ENCODE results near the gene SUZ12. TPM values are rescaled to one million over a fixed set of nuclear protein-coding genes. Genes with fewer than 3 reads are reported as not detected.
"Not testable (repeated sequence)": the region's sequence is repeated elsewhere in the genome, so short reads cannot be mapped to it uniquely, and the experiment has no call there.

Gene SUZ12
- total RNA-seq, 1 experiment from 2014 or later, result 38.5 TPM

DNA sequence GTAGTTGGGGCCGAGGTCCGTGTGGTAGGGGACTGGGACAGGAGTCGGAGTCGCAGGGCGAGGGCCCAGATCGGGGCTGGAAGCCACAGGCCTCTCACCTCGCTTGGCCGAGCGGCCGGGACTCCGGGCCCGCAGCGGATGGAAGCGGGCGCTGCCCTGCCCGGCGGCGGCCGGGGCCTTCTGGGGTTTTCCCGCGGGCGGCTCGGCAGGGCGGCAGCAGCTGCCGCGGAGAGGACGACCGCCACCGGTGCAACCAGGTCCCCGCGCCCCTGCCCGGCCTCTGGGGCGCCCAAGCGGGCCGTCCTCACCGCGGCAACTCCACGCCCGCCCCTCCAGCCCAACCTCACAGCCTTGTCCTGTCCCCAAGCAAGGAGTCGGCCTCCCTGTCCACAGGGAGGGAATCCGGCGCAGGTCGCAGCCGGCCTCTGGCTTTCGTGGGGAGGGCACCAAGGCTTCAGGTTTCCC lies 19.7 kb upstream of the SUZ12 start:
- Histone ChIP-seq H3K27ac (ENCODE audit: insufficient read length, low read depth, low read length) (no peak overlapping the region), H4K5ac (ENCODE audit: insufficient read length, low read depth, low read length) (no peak overlapping the region), H4K8ac (replicated peaks; ENCODE audit: insufficient read length, low read depth, low read length) (no peak overlapping the region), H3K27me3 (ENCODE audit: insufficient read depth, low read length) (no peaks in the 10 kb centered on the region), H3K14ac (ENCODE audit: insufficient read depth, low read length) (no peak overlapping the region), H4K91ac (ENCODE audit: insufficient read length, low read depth, low read length) (no peak overlapping the region), H2BK15ac (ENCODE audit: low read depth, low read length) (no peak overlapping the region), H2AFZ (ENCODE audit: low read length) (no peak overlapping the region), H3K9ac (ENCODE audit: extremely low read depth, insufficient read length, low read length) (no peak overlapping the region), H3K79me1 (ENCODE audit: insufficient read depth, low read depth, low read length, poor library complexity, severe bottlenecking) (no peaks in the 10 kb centered on the region), H3K18ac (ENCODE audit: insufficient read length, low read depth, low read length) (no peak overlapping the region), H3K4ac (ENCODE audit: low read depth, low read length) (no peak overlapping the region), H3T11ph (ENCODE audit: low read length) (no peak overlapping the region), H3K79me2 (ENCODE audit: insufficient read depth, low read length) (no peaks in the 10 kb centered on the region), H3K4me1 (ENCODE audit: insufficient read depth, low read length) (no peaks in the 10 kb centered on the region), H2BK5ac (ENCODE audit: insufficient read length, low read length) (no peak overlapping the region), H2BK20ac (ENCODE audit: low read depth, low read length, poor library complexity, severe bottlenecking) (no peak overlapping the region), H3K23ac (ENCODE audit: insufficient read length, low read depth, low read length) (no peak overlapping the region), H3K4me2 (ENCODE audit: insufficient read depth, insufficient read length, low read length) (no peak overlapping the region), H3K9me3 (ENCODE audit: control insufficient read depth, low read depth, low read length) (no peaks in the 10 kb centered on the region), H4K20me1 (ENCODE audit: control insufficient read depth, insufficient read depth, insufficient read length) (no peaks in the 10 kb centered on the region), H3K23me2 (ENCODE audit: insufficient read length, low read depth, low read length, poor library complexity, severe bottlenecking) (no peaks in the 10 kb centered on the region), H2AK5ac (ENCODE audit: insufficient read length, low read length) (no peak overlapping the region), H3K56ac (ENCODE audit: insufficient read length, low read depth, low read length) (no peak overlapping the region), H2BK120ac (ENCODE audit: low read depth, low read length, poor library complexity, severe bottlenecking) (no peak overlapping the region), H2BK12ac (ENCODE audit: insufficient read length, low read depth, low read length) (no peak overlapping the region)
- Mint-ChIP-seq H3K36me3 (ENCODE audit: insufficient read depth in 1 of 3, low read depth in 3 of 3) (peaks cover 0 to 4% (median 2%) of the 10 kb centered on the region in 3 experiments; a peak in 2 of 7 replicates), H3K27ac (no peak overlapping the region), H3K27me3 (ENCODE audit: low read depth) (no peaks in the 10 kb centered on the region), H3K4me3 (no peak overlapping the region), H3K4me1 (peaks cover 6 to 7% of the 10 kb centered on the region in 2 experiments), H3K9me3 (peaks cover 4 to 5% of the 10 kb centered on the region in 2 experiments; a peak in 4 of 5 replicates)
- no CpG with 5 or more reads among the region's 45 CpGs for WGBS (ENCODE audit: extremely low coverage, insufficient read length, low lambda C conversion rate)
- TF ChIP-seq, protein P1, sequence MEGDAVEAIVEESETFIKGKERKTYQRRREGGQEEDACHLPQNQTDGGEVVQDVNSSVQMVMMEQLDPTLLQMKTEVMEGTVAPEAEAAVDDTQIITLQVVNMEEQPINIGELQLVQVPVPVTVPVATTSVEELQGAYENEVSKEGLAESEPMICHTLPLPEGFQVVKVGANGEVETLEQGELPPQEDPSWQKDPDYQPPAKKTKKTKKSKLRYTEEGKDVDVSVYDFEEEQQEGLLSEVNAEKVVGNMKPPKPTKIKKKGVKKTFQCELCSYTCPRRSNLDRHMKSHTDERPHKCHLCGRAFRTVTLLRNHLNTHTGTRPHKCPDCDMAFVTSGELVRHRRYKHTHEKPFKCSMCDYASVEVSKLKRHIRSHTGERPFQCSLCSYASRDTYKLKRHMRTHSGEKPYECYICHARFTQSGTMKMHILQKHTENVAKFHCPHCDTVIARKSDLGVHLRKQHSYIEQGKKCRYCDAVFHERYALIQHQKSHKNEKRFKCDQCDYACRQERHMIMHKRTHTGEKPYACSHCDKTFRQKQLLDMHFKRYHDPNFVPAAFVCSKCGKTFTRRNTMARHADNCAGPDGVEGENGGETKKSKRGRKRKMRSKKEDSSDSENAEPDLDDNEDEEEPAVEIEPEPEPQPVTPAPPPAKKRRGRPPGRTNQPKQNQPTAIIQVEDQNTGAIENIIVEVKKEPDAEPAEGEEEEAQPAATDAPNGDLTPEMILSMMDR (conservative IDR thresholded peaks at IDR 0.05), result no peak
- DNase-seq, result peak; percentile 49

DNA sequence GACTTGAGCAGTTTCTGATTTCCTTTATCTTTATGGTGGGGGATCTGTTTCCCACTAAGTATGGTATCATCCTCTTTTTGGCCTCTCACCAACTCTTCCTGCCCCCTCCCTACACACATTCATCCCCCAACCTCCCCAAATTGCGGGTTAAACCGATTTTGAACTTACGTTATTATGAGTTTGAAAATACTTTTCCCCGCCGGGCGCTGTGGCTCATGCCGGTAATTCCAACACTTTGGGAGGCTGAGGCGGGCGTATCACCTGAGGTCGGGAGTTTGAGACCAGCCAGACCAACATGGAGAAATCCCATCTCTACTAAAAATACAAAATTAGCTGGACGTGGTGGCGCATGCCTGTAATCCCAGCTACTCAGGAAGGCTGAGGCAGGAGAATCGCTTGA lies 19.1 kb upstream of the SUZ12 start:
- not testable (repeated sequence) for H3K9me3 ChIP-seq (ENCODE audit: control insufficient read depth, low read depth, low read length); H4K8ac ChIP-seq (replicated peaks; ENCODE audit: insufficient read length, low read depth, low read length); H3K23ac ChIP-seq (ENCODE audit: insufficient read length, low read depth, low read length); H3K36me3 Mint-ChIP-seq (ENCODE audit: insufficient read depth in 1 of 3, low read depth in 3 of 3); DNase-seq; H3K79me1 ChIP-seq (ENCODE audit: insufficient read depth, low read depth, low read length, poor library complexity, severe bottlenecking); H3K27me3 ChIP-seq (ENCODE audit: insufficient read depth, low read length); H3K27ac ChIP-seq (ENCODE audit: insufficient read length, low read depth, low read length); H3K9ac ChIP-seq (ENCODE audit: extremely low read depth, insufficient read length, low read length); H3K79me2 ChIP-seq (ENCODE audit: insufficient read depth, low read length); H3K14ac ChIP-seq (ENCODE audit: insufficient read depth, low read length); H3K4me1 Mint-ChIP-seq; H4K91ac ChIP-seq (ENCODE audit: insufficient read length, low read depth, low read length); H2BK15ac ChIP-seq (ENCODE audit: low read depth, low read length); H2AFZ ChIP-seq (ENCODE audit: low read length); H3K9me3 Mint-ChIP-seq; H3K4ac ChIP-seq (ENCODE audit: low read depth, low read length); H3K23me2 ChIP-seq (ENCODE audit: insufficient read length, low read depth, low read length, poor library complexity, severe bottlenecking); H3K4me1 ChIP-seq (ENCODE audit: insufficient read depth, low read length); H2BK120ac ChIP-seq (ENCODE audit: low read depth, low read length, poor library complexity, severe bottlenecking); H2BK5ac ChIP-seq (ENCODE audit: insufficient read length, low read length); H3T11ph ChIP-seq (ENCODE audit: low read length); H3K56ac ChIP-seq (ENCODE audit: insufficient read length, low read depth, low read length); H3K4me3 Mint-ChIP-seq; H4K20me1 ChIP-seq (ENCODE audit: control insufficient read depth, insufficient read depth, insufficient read length); H2AK5ac ChIP-seq (ENCODE audit: insufficient read length, low read length); H3K4me2 ChIP-seq (ENCODE audit: insufficient read depth, insufficient read length, low read length); H2BK12ac ChIP-seq (ENCODE audit: insufficient read length, low read depth, low read length); H3K18ac ChIP-seq (ENCODE audit: insufficient read length, low read depth, low read length); H4K5ac ChIP-seq (ENCODE audit: insufficient read length, low read depth, low read length); H3K27me3 Mint-ChIP-seq (ENCODE audit: low read depth); H2BK20ac ChIP-seq (ENCODE audit: low read depth, low read length, poor library complexity, severe bottlenecking)
- H3K27ac Mint-ChIP-seq, result 0 out of 7 replicates have a peak overlapping the region, but pooled peaks of 1 of the 3 experiments have one; percentile 18
- WGBS (ENCODE audit: extremely low coverage, insufficient read length, low lambda C conversion rate), result no CpG with 5 or more reads among the region's 13 CpGs
